NB4 (cell line): Measurements from ENCODE around the gene SCN3A.

Source experiments
- POLR2A ChIP-seq: IDR thresholded peaks from 2 replicates; pipeline ENCODE4 v1.6.1; 2011; ENCODE audit warnings: mild to moderate bottlenecking; ENCODE audit not compliant: insufficient read length; ENCODE audit errors: extremely low read depth
- TF ChIP-seq, protein P1 (sequence below): IDR thresholded peaks from one replicate; pipeline ENCODE4 v1.5.1; 2012; ENCODE audit warnings: low read depth, low read length

DNA sequence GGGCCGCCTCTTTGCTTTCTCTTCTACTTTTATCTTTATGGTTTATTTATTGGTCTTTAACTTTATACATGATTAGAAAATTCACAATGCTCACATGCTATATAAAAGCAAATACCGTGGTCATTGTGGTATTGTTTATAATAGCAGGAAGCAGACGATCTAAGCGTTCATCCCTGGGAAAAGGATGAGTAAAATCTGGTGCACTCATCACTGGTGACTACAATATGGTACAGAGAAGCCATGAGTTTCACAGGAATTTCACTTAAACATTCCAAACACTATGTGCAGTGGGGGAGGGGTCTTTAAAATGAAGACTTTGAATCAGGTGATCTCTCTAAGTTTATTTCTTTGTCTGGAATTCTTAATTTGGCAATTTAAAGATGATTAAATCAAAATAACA lies 97.9 kb downstream of the SCN3A start:
- TF ChIP-seq, protein P1, sequence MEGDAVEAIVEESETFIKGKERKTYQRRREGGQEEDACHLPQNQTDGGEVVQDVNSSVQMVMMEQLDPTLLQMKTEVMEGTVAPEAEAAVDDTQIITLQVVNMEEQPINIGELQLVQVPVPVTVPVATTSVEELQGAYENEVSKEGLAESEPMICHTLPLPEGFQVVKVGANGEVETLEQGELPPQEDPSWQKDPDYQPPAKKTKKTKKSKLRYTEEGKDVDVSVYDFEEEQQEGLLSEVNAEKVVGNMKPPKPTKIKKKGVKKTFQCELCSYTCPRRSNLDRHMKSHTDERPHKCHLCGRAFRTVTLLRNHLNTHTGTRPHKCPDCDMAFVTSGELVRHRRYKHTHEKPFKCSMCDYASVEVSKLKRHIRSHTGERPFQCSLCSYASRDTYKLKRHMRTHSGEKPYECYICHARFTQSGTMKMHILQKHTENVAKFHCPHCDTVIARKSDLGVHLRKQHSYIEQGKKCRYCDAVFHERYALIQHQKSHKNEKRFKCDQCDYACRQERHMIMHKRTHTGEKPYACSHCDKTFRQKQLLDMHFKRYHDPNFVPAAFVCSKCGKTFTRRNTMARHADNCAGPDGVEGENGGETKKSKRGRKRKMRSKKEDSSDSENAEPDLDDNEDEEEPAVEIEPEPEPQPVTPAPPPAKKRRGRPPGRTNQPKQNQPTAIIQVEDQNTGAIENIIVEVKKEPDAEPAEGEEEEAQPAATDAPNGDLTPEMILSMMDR, result no peak
- no peak for TF ChIP-seq POLR2A
